ENCODE data around the gene NOTCH2.
A peak's percentile ranks its signal among the peaks of the same experiment; 100 is the strongest.
"Not testable (repeated sequence)": the region's sequence is repeated elsewhere in the genome, so short reads cannot be mapped to it uniquely, and the experiment has no call there.

Gene NOTCH2

GRCh38 chr1:120069067-120069919, at the start of gene NOTCH2:
Gene NOTCH2 (minus strand): TSS chr1:120069662. CDS start chr1:120069406, 256 bp downstream.
- peak; percentile 47 for FAIRE-seq
- DNase-seq (ENCODE audit: insufficient read length, low spot score): not testable (repeated sequence)

GRCh38 chr1:120117371-120118177, 48.1 kb upstream of the NOTCH2 start:
- FAIRE-seq: peak; percentile 94
- not testable (repeated sequence) for DNase-seq (ENCODE audit: insufficient read length, low spot score)

- not testable (repeated sequence) for DNase-seq (ENCODE audit: insufficient read length, low spot score); FAIRE-seq
Observed at GRCh38 chr1:120116094-120116493, 46.6 kb upstream of the NOTCH2 start.

GRCh38 chr1:120113134-120113533, 43.7 kb upstream of the NOTCH2 start:
- not testable (repeated sequence) for DNase-seq (ENCODE audit: insufficient read length, low spot score); FAIRE-seq

GRCh38 chr1:120112212-120112611, 42.8 kb upstream of the NOTCH2 start:
- not testable (repeated sequence) for FAIRE-seq

GRCh38 chr1:120111771-120112170, 42.3 kb upstream of the NOTCH2 start:
- FAIRE-seq; DNase-seq (ENCODE audit: insufficient read length, low spot score): not testable (repeated sequence)

More at GRCh38 chr1:120112212-120112611, 42.8 kb upstream of the NOTCH2 start:
- DNase-seq (ENCODE audit: insufficient read length, low spot score): not testable (repeated sequence)

- FAIRE-seq: peak; percentile 57
- not testable (repeated sequence) for DNase-seq (ENCODE audit: insufficient read length, low spot score)
Observed at GRCh38 chr1:120111008-120111407, 41.5 kb upstream of the NOTCH2 start.

GRCh38 chr1:120109656-120110055, 40.2 kb upstream of the NOTCH2 start:
- DNase-seq (ENCODE audit: insufficient read length, low spot score); FAIRE-seq: not testable (repeated sequence)

- not testable (repeated sequence) for DNase-seq (ENCODE audit: insufficient read length, low spot score); FAIRE-seq
Observed at GRCh38 chr1:120109180-120109579, 39.7 kb upstream of the NOTCH2 start.

- DNase-seq (ENCODE audit: insufficient read length, low spot score); FAIRE-seq: not testable (repeated sequence)
Observed at GRCh38 chr1:120105288-120105687, 35.8 kb upstream of the NOTCH2 start.

- not testable (repeated sequence) for DNase-seq (ENCODE audit: insufficient read length, low spot score); FAIRE-seq
Observed at GRCh38 chr1:120103768-120104167, 34.3 kb upstream of the NOTCH2 start.

GRCh38 chr1:120101593-120101992, 32.1 kb upstream of the NOTCH2 start:
- not testable (repeated sequence) for FAIRE-seq; DNase-seq (ENCODE audit: insufficient read length, low spot score)

GRCh38 chr1:120100590-120100989, 31.1 kb upstream of the NOTCH2 start:
- not testable (repeated sequence) for FAIRE-seq; DNase-seq (ENCODE audit: insufficient read length, low spot score)

GRCh38 chr1:120098986-120099759, 29.7 kb upstream of the NOTCH2 start:
- not testable (repeated sequence) for FAIRE-seq; DNase-seq (ENCODE audit: insufficient read length, low spot score)

GRCh38 chr1:120096981-120097545, 27.6 kb upstream of the NOTCH2 start:
- FAIRE-seq: not testable (repeated sequence)

GRCh38 chr1:120093548-120094181, 24.2 kb upstream of the NOTCH2 start:
- DNase-seq (ENCODE audit: insufficient read length, low spot score); FAIRE-seq: not testable (repeated sequence)

More at GRCh38 chr1:120096981-120097545, 27.6 kb upstream of the NOTCH2 start:
- DNase-seq (ENCODE audit: insufficient read length, low spot score): not testable (repeated sequence)

GRCh38 chr1:120092232-120093218, 23.1 kb upstream of the NOTCH2 start:
- FAIRE-seq: peak; percentile 11

GRCh38 chr1:120090830-120091229, 21.4 kb upstream of the NOTCH2 start:
- not testable (repeated sequence) for FAIRE-seq

More at GRCh38 chr1:120092232-120093218, 23.1 kb upstream of the NOTCH2 start:
- DNase-seq (ENCODE audit: insufficient read length, low spot score): not testable (repeated sequence)

More at GRCh38 chr1:120090830-120091229, 21.4 kb upstream of the NOTCH2 start:
- DNase-seq (ENCODE audit: insufficient read length, low spot score): not testable (repeated sequence)

All from GM19239 (cell line).